Endothelial cell of umbilical vein (primary cell): ENCODE results near the gene MRC2. TPM values are rescaled to one million over a fixed set of nuclear protein-coding genes. Genes with fewer than 3 reads are reported as not detected.

ENCODE experiments used
- BruUV-seq: library from RNA; stranded (reverse); fragments of 400-500 nt; replicated peaks from 2 replicates; lab custom pipeline; 2021; lab: Mats Ljungman, UMichigan
- CTCF ChIA-PET: fragments of 300-600, 350-600 bp; sonication (Branson Sonifier 250); formaldehyde crosslinking; loops from one replicate; lab custom pipeline; 2021; ENCODE audit warnings: antibody characterized with exemption, inconsistent platforms; lab: Charles Lee
- POLR2A ChIA-PET: fragments of 300-600, 350-600 bp; sonication (Branson Sonifier 250); formaldehyde crosslinking; loops from one replicate; lab custom pipeline; 2021; ENCODE audit warnings: antibody characterized with exemption, inconsistent platforms; lab: Charles Lee
- DNase-seq: peaks from one replicate; pipeline ENCODE4 v3.0.0-alpha.2; 2011; ENCODE audit warnings: low read depth, low spot score
- FAIRE-seq: peaks from 2 replicates; lab custom pipeline; 2011; peaks lifted over from hg19 to GRCh38; lab: Jason Lieb, UNC
- H2AFZ ChIP-seq: 2 replicates; pipeline ENCODE4 v1.6.0; 2012; ENCODE audit warnings: low read depth, low read length, control low read depth, inconsistent platforms
- H3K27ac ChIP-seq: 2 replicates; pipeline ENCODE4 v1.5.1; 2011; ENCODE audit warnings: low read depth, mild to moderate bottlenecking, control low read depth, low read length, moderate library complexity; ENCODE audit not compliant: insufficient read depth
- H3K27me3 ChIP-seq, 2 experiments: 2 replicates each; pipeline versions ENCODE4 v1.6.0 to v1.6.1; 2011; ENCODE audit warnings: low read length in 2 of 2, mixed read lengths in 1 of 2; ENCODE audit not compliant: control insufficient read depth in 2 of 2, insufficient read depth in 2 of 2
- H3K36me3 ChIP-seq, 2 experiments: 2 replicates in 1 of 2; 3 replicates in 1 of 2; pipeline ENCODE4 v1.5.1; 2011; ENCODE audit warnings: low read length in 2 of 2, mild to moderate bottlenecking in 1 of 2, moderate library complexity in 1 of 2; ENCODE audit not compliant: control insufficient read depth in 2 of 2, insufficient read depth in 2 of 2; ENCODE audit errors: extremely low read depth in 1 of 2
- H3K4me1 ChIP-seq: 3 replicates; pipeline ENCODE4 v1.5.1; 2011; ENCODE audit warnings: mild to moderate bottlenecking, low read length; ENCODE audit not compliant: control insufficient read depth, insufficient read depth; ENCODE audit errors: extremely low read depth
- H3K4me2 ChIP-seq: 2 replicates; pipeline ENCODE4 v1.6.1; 2011; ENCODE audit warnings: low read length, control low read depth, mixed read lengths; ENCODE audit not compliant: insufficient read depth
- H3K4me3 ChIP-seq, 3 experiments: fragments of 200-600 bp in 1 of 3; sonication (generic), shearing (Covaris generic) in 1 of 3; replicated peaks in 1 of 3; 2 replicates each; pipeline ENCODE4 v1.5.1; 2011 to 2016; ENCODE audit warnings: control low read depth in 3 of 3, low read length in 3 of 3, mild to moderate bottlenecking in 2 of 3, inconsistent platforms in 1 of 3, low read depth in 1 of 3, moderate library complexity in 1 of 3; ENCODE audit not compliant: insufficient read depth in 1 of 3
- H3K79me2 ChIP-seq: 2 replicates; pipeline ENCODE4 v1.6.0; 2012; ENCODE audit warnings: low read length, inconsistent platforms; ENCODE audit not compliant: control insufficient read depth, insufficient read depth
- H3K9ac ChIP-seq: replicated peaks from 2 replicates; pipeline ENCODE3; 2011; ENCODE audit warnings: low read length, control low read depth; ENCODE audit not compliant: insufficient read depth; ENCODE audit errors: extremely low read depth
- H3K9me1 ChIP-seq: replicated peaks from 3 replicates; pipeline ENCODE4 v1.6.0; 2011; ENCODE audit warnings: mild to moderate bottlenecking, low read length; ENCODE audit not compliant: control insufficient read depth, insufficient read depth; ENCODE audit errors: extremely low read depth
- H3K9me3 ChIP-seq: replicated peaks from 2 replicates; pipeline ENCODE4 v1.5.1; 2012; ENCODE audit warnings: low read length, inconsistent platforms; ENCODE audit not compliant: control insufficient read depth, insufficient read depth
- H4K20me1 ChIP-seq: replicated peaks from 2 replicates; pipeline ENCODE3; 2011; ENCODE audit warnings: mild to moderate bottlenecking, low read length; ENCODE audit not compliant: control insufficient read depth, insufficient read depth; ENCODE audit errors: extremely low read depth
- CTCF ChIP-seq, 2 donors: IDR thresholded peaks; 1 replicate in 1 of 2; 2 replicates in 1 of 2; pipeline ENCODE4 v1.5.1; 2011; ENCODE audit warnings: low read length in 2 of 2, mild to moderate bottlenecking in 2 of 2, moderate library complexity in 2 of 2, control low read depth in 1 of 2, inconsistent platforms in 1 of 2, low read depth in 1 of 2; ENCODE audit not compliant: insufficient read depth in 1 of 2; ENCODE audit errors: extremely low read depth in 1 of 2
- EZH2 ChIP-seq: IDR thresholded peaks from 2 replicates; pipeline ENCODE4 v1.6.1; 2012; ENCODE audit warnings: borderline replicate concordance, low read depth, mild to moderate bottlenecking, moderate library complexity, low read length, inconsistent platforms; ENCODE audit not compliant: severe bottlenecking
- FOS ChIP-seq: IDR thresholded peaks from 2 replicates; pipeline ENCODE4 v1.6.1; 2011; ENCODE audit warnings: mild to moderate bottlenecking, low read length, moderate library complexity, borderline replicate concordance; ENCODE audit not compliant: insufficient read depth
- GATA2 ChIP-seq: IDR thresholded peaks from 2 replicates; pipeline ENCODE4 v1.7.0; 2011; ENCODE audit warnings: low read depth, mild to moderate bottlenecking, moderate library complexity, mixed read lengths, low read length; ENCODE audit not compliant: insufficient read length, insufficient read depth
- JUN ChIP-seq: IDR thresholded peaks from 2 replicates; pipeline ENCODE4 v1.6.1; 2011; ENCODE audit warnings: borderline replicate concordance, low read depth; ENCODE audit not compliant: insufficient read length, insufficient read depth
- MAX ChIP-seq: IDR thresholded peaks from 2 replicates; pipeline ENCODE4 v1.6.1; 2011; ENCODE audit not compliant: insufficient read depth, insufficient read length
- MYC ChIP-seq: IDR thresholded peaks from one replicate; pipeline ENCODE4 v1.6.1; 2011; ENCODE audit warnings: mild to moderate bottlenecking, low read depth, low read length
- POLR2A ChIP-seq: IDR thresholded peaks from 2 replicates; pipeline ENCODE4 v1.6.1; 2012; ENCODE audit warnings: low read depth, mild to moderate bottlenecking, control low read depth, low read length
- POLR2AphosphoS5 ChIP-seq: IDR thresholded peaks from 2 replicates; pipeline ENCODE4 v1.6.1; 2012; ENCODE audit warnings: low read depth, mild to moderate bottlenecking, control low read depth, low read length, moderate library complexity; ENCODE audit not compliant: insufficient read depth
- dilution Hi-C: fragments of 300-500 bp; cut with MboI; formaldehyde crosslinking; loops from one replicate; pipeline ENCODE4 v1.15.0; 2019; ENCODE audit warnings: low sequenced_read_pairs; ENCODE audit not compliant: extremely low pct_ligation_motif_present
- intact Hi-C: fragments of 100-400 bp; cut with micrococcal nuclease; formaldehyde crosslinking; loops from one replicate; pipeline ENCODE4 v1.10.0; 2022
- polyA plus RNA-seq, 4 experiments: library from polyadenylated mRNA; depleted of rRNA in 3 of 4; stranded (reverse) in 3 of 4; unstranded in 1 of 4; fragments of >200 nt; gene quantifications; 2 replicates each; pipeline versions ENCODE4 v1.2.1 to v1.2.3, GENCODE V29; 2011 to 2012; ENCODE audit warnings: missing spikeins in 1 of 4
- total RNA-seq: library from RNA; stranded (reverse); gene quantifications from 2 replicates; pipeline ENCODE4 v1.2.3, GENCODE V29; 2021

MRC2 gene
- total and polyA plus RNA-seq, 2 donors (not counting 3 experiments of a cell fraction or from before 2014, with no cell fraction given) = 30.6 to 52.7 TPM

- H3K9me3 ChIP-seq = no peaks in the 10 kb centered on the region
- FAIRE-seq (no peak), DNase-seq (no peak)
- CTCF ChIA-PET = no interaction called here
- no peaks in the 10 kb centered on the region for H3K79me2 ChIP-seq
- dilution Hi-C loops = no loop called here
- no peak overlapping the region for H3K4me2 ChIP-seq
- H3K4me1 ChIP-seq = peaks cover 6% of the 10 kb centered on the region
- intact Hi-C loops = no loop called here
- no peak overlapping the region for H3K4me3 ChIP-seq
- no peaks in the 10 kb centered on the region for H3K9me1 ChIP-seq
- TF ChIP-seq POLR2AphosphoS5 (no peak), MAX (no peak), POLR2A (no peak), GATA2 (no peak), CTCF (IDR thresholded peaks at IDR 0.05; ENCODE audit: extremely low read depth in 1 of 2, insufficient read depth in 1 of 2, low read depth in 1 of 2, low read length in 2 of 2) (no peak), EZH2 (no peak), FOS (no peak), JUN (no peak), MYC (no peak)
- no peak overlapping the region for H3K9ac ChIP-seq
- no peaks in the 10 kb centered on the region for H3K36me3 ChIP-seq
- no peak overlapping the region for H2AFZ ChIP-seq
- H4K20me1 ChIP-seq = no peaks in the 10 kb centered on the region
- no peak overlapping the region for H3K27ac ChIP-seq
- no peaks in the 10 kb centered on the region for H3K27me3 ChIP-seq
- POLR2A ChIA-PET = no interaction called here
- no TSS peak for BruUV-seq
Measured at GRCh38 chr17:62630365-62631085, 3.1 kb downstream of the MRC2 start.
